ENCODE measurements around the gene COMMD7.

- TF ChIP-seq EZH2 (IDR thresholded peaks at IDR 0.05) (no peak), CBX3 (IDR thresholded peaks at IDR 0.05; ENCODE audit: low read depth) (no peak), JUND (IDR thresholded peaks at IDR 0.05) (no peak), MAX (IDR thresholded peaks at IDR 0.05) (no peak), POLR2AphosphoS5 (IDR thresholded peaks at IDR 0.05; ENCODE audit: low read depth, low read length) (no peak), POLR2A (IDR thresholded peaks at IDR 0.05; ENCODE audit: borderline replicate concordance, extremely low read depth, insufficient read depth, insufficient read length) (no peak)
- TF ChIP-seq, protein P1, sequence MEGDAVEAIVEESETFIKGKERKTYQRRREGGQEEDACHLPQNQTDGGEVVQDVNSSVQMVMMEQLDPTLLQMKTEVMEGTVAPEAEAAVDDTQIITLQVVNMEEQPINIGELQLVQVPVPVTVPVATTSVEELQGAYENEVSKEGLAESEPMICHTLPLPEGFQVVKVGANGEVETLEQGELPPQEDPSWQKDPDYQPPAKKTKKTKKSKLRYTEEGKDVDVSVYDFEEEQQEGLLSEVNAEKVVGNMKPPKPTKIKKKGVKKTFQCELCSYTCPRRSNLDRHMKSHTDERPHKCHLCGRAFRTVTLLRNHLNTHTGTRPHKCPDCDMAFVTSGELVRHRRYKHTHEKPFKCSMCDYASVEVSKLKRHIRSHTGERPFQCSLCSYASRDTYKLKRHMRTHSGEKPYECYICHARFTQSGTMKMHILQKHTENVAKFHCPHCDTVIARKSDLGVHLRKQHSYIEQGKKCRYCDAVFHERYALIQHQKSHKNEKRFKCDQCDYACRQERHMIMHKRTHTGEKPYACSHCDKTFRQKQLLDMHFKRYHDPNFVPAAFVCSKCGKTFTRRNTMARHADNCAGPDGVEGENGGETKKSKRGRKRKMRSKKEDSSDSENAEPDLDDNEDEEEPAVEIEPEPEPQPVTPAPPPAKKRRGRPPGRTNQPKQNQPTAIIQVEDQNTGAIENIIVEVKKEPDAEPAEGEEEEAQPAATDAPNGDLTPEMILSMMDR (IDR thresholded peaks at IDR 0.05 in 2 of 3, conservative IDR thresholded peaks at IDR 0.05 in 1 of 3; ENCODE audit: borderline replicate concordance in 1 of 3, insufficient read depth in 1 of 3, low read depth in 2 of 3, low read length in 2 of 3) = no peak
Measured at GRCh38 chr20:32706486-32706885, 36.8 kb downstream of the COMMD7 start.

All from HCT116 (cell line).